ENCODE results near the gene ATN1.

Gene ATN1

DNA sequence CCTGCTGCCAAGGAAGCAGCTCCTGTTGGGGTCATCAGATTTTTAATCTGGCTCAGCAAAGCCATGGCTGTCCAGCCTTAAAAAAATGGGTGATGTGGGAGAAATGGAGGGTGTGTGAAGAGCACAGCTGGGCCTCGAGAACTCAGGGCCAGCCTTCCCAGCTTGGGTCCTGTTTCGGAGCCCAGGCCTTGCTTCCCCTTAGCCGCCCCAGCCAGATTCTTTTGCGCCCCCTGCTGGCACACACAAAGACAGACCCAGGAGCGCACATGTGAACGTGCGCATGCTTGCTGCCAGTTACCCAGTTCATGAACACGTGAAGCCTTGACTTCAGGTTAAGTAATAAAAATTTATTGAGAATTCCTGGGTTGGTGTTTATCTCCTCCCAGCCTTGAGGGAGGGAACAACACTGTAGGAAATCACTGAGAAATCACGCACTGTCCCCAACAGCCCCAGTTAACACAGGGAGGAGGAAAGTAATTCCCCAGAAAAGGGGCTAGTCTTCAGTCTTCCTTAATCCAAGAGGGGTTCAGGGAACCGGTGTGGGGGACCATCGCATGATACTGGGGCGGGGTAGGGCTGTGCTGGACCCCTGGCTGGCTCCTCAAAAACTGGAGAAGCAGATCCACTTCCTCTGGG is 37.4 kb downstream of the ATN1 start:
- H3K27ac ChIP-seq, result peak overlapping the region; percentile 95
- DNase-seq (ENCODE audit: low read depth, low spot score), result peak; percentile 72

DNA sequence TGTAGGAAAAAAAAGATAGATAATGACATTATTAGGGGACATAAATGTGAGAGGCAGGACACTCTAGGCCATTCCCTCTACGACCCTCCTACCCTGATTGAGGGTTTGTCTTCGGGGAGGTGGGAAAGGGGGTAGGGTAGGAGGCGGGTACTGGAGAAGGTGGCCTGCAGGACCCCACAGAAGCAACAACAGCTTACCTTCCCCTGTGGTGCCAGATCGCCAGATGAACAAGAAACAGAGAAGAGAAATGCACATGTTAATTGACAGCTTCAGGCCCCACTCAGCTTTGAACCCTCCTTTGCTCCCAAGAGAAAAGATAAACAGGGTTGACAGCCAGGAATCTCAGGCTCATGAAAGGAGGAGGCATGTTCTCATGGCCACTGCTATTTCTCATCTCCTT is 38.0 kb downstream of the ATN1 start:
- DNase-seq (ENCODE audit: low read depth, low spot score), result no peak
- peak overlapping the region; percentile 95 for H3K27ac ChIP-seq

DNA sequence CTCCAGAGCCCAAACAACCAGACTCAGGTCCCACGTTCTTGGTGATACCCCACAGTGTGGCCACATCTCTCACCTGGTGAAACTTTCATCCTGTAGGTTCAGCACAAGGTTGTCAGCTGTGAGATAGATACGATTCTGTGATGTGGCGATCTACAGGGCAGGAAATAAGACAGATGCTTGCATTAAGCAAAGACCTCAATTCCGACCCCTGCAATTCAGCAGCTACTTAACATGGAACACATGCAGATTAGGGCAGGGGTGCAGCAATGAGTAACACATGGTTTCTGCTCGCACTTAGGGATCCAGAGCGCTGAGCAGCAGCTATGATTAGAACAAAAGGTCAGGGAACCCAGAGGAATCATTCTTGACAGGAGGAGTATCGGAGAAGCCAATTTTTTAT is 38.6 kb downstream of the ATN1 start:
- no peak for DNase-seq (ENCODE audit: low read depth, low spot score)
- peak overlapping the region; percentile 95 for H3K27ac ChIP-seq

DNA sequence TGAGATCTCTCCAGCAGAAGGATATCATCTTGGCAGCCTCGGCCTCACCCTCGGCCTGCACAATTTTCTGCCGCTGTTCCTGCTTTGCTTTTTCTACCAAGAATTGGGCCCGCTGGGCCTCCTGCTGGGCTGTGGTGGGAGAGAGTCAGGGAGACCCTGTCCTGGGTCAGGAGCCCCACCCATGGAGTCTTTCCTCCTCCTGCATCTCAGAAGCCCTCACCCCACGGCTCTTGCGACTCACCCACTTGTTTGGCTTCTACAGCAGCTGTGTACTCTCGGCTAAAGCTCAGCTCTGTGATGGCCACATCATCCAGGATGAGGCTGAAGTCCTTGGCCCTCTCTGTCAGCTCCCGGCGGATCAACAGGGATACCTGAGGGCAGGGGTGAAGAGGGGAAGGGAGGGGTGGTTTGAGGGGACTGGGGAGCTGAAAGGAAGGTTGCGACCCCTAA is 39.9 kb downstream of the ATN1 start:
- no peak for DNase-seq (ENCODE audit: low read depth, low spot score)
- peak overlapping the region; percentile 95 for H3K27ac ChIP-seq

GRCh38 chr12:6968426-6968825 is 40.7 kb downstream of the ATN1 start:
- no peak for DNase-seq (ENCODE audit: low read depth, low spot score)
- peak overlapping the region; percentile 95 for H3K27ac ChIP-seq

- H3K27ac ChIP-seq, result peak overlapping the region; percentile 95
- DNase-seq (ENCODE audit: low read depth, low spot score), result no peak
Observed at GRCh38 chr12:6970096-6970527, 42.4 kb downstream of the ATN1 start.

DNA sequence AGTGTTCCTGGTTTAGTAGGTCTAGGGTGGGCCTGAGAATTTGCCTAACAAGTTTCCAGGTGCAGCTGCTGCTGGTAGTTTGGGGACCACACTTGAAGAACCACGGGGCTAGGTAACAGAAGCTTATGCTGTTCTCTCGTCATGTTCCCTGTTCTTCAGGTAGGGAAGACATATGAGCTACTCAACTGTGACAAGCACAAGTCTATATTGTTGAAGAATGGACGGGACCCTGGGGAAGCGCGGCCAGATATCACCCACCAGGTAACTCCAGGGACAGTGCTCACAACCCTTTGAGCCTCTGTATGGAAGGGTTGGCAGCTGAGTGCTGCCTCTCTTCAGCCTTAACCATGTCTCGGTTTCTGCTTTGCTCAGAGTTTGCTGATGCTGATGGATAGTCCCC is 46.4 kb downstream of the ATN1 start:
- H3K27ac ChIP-seq, result no peak overlapping the region
- no peak for DNase-seq (ENCODE audit: low read depth, low spot score)

DNA sequence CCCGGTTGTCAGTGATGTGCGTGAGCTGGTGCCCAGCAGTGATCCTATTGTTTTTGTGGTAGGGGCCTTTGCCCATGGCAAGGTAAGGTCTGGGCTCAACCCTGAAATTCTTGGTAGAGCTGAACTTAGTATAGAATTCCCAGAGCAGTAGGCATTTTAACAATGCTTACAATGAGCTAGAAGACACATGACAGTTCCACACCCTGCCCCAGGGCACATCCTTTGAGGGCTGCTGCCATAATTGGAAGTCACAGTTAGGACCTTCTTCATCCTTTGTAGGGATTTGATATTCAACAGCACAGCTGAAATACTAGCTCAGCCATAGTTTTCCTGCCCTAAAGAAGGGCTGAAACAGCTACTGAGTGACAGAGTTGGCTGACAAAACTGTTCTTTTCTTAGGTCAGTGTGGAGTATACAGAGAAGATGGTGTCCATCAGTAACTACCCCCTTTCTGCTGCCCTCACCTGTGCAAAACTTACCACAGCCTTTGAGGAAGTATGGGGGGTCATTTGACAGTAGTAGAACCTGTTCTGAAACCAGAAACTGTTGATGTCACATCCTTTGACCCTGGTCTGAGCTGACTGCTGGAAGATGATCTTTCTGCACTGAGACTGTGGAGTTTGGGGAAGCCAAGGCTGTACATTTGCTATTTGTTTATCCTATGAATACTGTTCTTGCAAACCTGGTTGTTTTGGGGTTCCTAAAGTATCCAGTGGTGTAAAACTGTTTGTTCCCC is 47.7 kb downstream of the ATN1 start:
- no peak for DNase-seq (ENCODE audit: low read depth, low spot score)
- H3K27ac ChIP-seq, result no peak overlapping the region

DNA sequence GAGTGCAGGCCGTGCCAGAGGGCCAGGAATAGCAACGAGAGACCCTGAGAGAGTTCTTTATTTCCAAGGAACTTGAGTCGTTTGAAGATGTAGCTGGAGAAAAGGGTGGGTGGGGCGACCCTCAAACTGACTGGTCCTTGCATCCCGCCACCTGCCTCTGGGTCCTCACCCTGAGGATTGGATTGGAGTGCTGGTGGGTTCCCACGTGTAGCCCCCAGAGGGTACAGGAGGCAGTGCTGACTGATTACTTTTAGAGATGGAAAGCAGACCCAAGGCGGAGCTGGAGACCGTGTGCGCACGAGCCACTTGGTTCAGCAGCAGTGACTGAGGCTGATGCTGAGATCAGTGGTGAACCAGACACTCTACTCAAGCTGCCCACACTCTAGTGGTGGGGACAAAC is 49.9 kb downstream of the ATN1 start:
- no peak for DNase-seq (ENCODE audit: low read depth, low spot score)
- peak overlapping the region; percentile 62 for H3K27ac ChIP-seq

DNA sequence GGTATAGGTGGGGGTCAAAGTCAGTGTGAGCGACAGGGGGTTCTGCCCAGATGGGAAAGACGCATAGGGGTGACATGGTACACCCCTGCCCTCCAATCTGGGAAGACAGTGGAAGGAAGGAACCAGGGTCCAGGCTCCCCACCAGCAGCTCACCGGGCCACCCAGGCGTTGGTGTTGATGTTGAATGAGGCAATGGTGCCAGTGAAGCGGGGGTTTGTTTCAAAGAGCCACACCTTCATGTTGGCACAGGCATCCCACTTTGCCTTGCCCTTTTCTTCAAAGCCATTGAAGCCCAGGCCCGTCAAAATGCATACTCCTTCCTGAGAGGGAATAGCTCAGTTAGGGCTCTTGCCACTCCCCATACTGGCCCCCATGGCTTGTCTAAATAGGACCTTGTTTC is 50.4 kb downstream of the ATN1 start:
- DNase-seq (ENCODE audit: low read depth, low spot score), result no peak
- H3K27ac ChIP-seq, result peak overlapping the region; percentile 62

- peak overlapping the region; percentile 62 for H3K27ac ChIP-seq
- DNase-seq (ENCODE audit: low read depth, low spot score), result peak; percentile 48
Observed at GRCh38 chr12:6978611-6979011, 50.9 kb downstream of the ATN1 start.

- H3K27ac ChIP-seq, result peak overlapping the region; percentile 62
- DNase-seq (ENCODE audit: low read depth, low spot score), result no peak
Observed at GRCh38 chr12:6979021-6979420, 51.3 kb downstream of the ATN1 start.

- peak overlapping the region; percentile 62 for H3K27ac ChIP-seq
- DNase-seq (ENCODE audit: low read depth, low spot score), result no peak
Observed at GRCh38 chr12:6979453-6979852, 51.7 kb downstream of the ATN1 start.

DNA sequence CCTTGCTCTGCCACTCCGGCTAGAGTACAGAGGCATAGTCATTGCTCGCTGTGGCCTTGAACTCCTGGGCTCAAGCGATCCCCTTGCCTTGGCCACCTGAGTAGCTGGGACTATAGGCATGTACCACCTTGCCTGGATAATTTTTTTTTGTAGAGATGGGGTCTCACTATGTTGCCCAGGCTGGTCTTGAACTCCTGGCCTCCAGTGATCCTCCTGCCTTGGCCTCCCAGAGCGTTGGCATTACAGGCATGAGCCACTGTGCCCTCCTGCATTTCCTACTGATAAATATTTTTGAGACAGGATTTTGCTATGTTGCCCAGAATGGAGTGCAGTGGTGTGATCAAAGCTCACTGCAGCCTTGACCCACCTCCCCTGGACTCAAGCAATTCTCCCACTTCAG is 52.3 kb downstream of the ATN1 start:
- DNase-seq (ENCODE audit: low read depth, low spot score), result no peak
- no peak overlapping the region for H3K27ac ChIP-seq

DNA sequence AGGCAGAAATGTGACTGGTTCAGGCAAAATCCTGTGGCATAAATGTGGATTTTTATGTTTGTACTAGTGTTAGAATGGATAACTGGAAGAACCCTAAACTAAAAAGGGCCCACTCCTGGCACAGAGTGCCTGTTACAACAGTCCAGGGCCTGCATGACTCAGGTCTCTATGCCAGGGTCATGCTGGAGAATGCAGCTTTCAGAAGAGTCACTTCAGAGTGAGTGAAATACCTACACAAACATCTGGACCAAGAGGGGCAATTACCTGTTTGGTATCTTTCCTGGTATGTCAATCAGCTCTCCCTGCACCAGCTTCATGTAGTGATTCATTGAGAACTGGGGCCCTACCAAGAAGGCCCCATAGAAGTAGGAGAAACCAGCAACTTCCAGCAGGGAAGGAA is 53.0 kb downstream of the ATN1 start:
- DNase-seq (ENCODE audit: low read depth, low spot score), result no peak
- no peak overlapping the region for H3K27ac ChIP-seq

GRCh38 chr12:6981152-6982052 is 53.6 kb downstream of the ATN1 start:
- no peak overlapping the region for H3K27ac ChIP-seq
- no peak for DNase-seq (ENCODE audit: low read depth, low spot score)

DNA sequence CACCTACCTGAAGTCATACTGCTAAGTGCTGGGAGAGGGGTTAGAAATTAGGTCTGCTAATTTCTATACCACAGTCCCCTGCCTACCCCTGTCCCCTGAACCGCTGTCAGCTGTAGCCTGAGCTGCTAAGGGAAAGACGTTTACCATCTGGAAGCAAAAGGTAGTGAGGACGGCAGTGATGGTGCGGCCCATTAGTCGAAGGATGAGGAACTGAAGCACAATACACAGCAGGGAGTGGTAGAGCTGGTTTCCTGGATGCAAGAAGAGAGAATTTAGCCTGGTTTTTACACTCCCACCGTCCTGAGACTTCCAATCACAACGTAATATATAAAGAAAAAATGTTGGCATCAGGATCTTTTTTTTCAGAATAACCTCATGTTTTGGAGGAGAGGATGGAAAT is 54.8 kb downstream of the ATN1 start:
- no peak for DNase-seq (ENCODE audit: low read depth, low spot score)
- no peak overlapping the region for H3K27ac ChIP-seq

GRCh38 chr12:6987956-6988553 is 60.3 kb downstream of the ATN1 start:
- DNase-seq (ENCODE audit: low read depth, low spot score), result peak; percentile 24
- H3K27ac ChIP-seq, result peak overlapping the region; percentile 65

All from epithelial cell of prostate (primary cell).